NCI-H82 treated with DMSO at 0.1 percent for 48 hours (cell line): ENCODE results near the gene HSD3B2.

ENCODE experiments used
- DNase-seq: peaks from one replicate; lab custom pipeline; 2025; ENCODE audit not compliant: unreplicated experiment; lab: John Stamatoyannopoulos, UW

The HSD3B2 gene

DNA sequence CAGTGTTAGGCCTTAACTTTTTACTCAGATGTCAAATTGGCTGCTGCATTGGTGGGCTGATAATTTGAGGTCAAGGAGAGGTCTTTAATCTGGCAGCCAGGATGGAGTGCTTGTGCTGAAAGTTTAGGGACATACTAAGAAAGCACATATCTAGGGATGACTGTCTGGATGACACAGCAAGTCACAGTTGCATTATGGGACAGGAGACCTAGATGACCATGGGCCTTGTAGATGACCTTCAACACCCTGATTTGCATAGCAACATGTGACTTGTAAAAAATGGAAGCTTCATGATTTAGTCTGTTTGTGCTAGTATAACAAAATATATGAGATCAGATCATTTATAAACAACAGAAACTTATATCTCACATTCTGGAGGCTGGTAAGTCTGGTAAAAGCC, 18.0 kb upstream of the HSD3B2 start:
- no peak for DNase-seq

DNA sequence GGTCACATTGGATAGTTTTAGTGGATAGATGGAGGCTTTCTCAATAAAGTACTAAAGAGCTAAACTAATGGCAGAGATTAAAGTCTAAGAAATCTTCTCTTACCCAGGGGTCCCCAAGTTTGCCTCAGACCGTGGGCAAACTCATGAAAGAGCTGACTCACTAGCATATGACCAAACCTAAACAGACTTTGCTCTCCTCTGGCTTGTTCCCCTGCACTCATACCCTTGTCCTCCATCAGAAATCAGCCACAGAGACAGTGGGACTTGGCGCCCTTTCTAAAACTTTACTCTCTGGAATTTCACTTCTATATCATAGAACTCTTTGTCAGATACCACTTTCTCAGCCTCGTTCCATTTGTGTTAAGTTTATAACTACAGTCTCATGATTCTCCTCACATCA, 17.0 kb upstream of the HSD3B2 start:
- DNase-seq, result no peak

DNA sequence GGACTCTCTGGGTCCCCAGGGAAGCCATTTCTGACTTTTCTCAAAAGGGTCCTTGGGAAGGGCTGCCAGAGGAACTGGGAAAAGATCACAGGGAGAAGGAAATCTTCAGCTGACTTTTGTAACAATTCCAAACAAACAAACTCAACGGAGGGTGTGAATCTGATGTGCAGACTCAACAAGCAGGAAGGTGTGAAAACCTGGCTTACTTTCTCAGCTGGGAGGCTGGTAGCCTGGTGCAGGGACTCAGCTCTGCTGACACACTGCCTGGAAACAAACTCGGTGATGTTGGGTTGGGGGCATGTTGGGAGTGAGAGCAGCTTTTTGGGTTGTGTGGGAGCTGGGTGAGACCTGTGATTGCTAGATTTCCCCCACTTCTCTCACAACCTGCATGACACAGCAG, 10.2 kb upstream of the HSD3B2 start:
- DNase-seq, result no peak

DNA sequence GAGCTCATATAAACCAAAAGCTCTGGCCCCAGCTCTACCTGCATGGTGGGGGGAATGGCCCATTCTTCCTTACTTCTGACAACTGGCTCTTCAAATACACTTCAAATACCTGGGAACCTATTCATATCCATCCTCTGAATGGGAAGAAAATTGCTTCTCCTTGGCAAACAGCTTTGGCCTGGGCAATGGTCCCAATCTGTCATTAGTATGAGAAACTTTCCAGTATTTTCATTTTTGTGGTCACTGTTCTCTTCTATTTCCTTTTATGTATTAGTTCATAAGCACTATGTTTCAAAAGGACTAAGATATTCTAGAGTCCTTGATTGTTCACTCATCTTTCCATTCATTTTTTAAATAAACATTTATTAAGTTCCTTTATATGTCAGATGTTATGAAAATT, 5.2 kb upstream of the HSD3B2 start:
- DNase-seq, result no peak

DNA sequence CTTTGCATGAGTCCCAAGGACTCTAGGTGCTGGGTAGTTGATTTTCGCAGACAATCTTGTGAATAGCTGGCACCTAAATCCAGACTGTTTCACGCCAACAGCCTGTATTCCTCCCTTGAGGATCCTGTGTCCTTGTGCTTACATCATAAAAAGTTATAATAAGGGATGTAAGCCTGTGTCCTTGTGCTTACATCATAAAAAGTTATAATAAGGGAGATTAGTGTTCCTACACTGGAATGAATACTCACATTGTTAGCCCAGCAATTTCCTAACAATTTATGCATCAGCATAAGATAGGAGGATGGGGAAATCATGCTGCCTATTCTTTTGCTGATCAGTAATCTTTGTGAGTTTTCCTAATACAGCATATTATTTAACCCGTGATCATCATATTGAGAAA, 4.0 kb upstream of the HSD3B2 start:
- no peak for DNase-seq

DNA sequence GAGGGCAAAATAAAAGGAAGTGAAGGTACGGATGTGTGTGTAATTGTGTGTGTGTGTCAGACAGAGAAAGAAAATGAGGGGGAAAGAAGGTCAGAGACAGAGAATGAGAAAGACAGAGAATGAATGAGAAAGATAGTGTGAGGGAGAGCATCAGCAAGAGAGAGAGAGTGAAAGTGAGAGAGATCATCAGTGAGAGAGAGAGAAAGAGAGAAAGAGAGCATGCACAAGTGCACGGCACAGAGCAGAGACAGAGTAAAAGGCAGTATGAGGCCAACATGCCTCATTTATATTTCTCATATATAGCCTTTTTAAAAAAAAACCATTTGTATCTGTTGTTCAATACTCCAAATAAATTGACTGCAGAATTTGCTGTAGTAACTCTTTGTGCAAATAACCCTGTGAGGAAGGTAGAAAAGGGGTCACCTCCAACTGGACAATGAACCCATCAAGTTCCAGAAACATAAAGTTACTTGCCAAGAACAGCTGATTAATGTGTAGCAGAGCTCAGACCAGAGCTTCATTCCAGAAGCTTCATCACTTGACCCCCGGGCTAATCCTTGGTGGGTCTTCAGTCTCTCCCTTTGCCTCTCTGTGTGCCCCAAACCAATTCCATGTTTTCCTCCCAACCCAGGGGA, 1.2 kb downstream of the HSD3B2 start:
- DNase-seq, result no peak

DNA sequence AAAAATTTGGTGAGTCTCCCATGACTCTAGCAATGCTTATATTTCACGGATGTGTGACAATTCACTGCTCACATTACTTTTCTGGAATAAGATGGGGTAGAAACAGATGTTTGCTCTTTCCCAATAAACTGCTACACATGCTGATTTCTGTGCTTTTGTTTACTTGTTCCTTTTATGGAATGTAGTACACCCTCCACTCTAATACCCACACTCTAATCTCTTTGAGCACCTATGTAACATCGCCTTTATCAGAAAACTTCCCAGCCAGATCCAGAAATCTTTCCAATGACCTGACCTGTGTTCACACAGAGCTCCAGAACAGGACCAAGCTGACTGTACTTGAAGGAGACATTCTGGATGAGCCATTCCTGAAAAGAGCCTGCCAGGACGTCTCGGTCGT, 4.2 kb downstream of the HSD3B2 start:
- no peak for DNase-seq

DNA sequence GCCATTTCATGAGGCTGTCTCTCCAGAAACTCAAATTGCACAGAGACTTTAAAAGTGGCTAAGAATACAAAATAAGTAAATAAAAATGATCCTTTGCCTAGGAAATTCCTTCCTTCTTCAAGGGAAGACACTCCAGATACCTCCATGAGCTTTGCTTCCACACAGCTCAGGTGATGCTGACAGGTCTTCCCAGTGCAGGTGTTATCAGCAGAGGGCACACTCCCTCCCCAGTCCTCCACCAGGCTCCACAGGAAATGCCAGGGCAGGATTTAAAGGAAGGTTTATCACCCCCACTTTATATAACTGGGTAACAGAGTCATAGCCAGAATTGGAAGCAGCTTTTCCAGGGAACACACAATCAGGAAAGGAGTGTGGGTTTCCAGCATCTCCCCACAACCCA, 5.7 kb downstream of the HSD3B2 start:
- no peak for DNase-seq

DNA sequence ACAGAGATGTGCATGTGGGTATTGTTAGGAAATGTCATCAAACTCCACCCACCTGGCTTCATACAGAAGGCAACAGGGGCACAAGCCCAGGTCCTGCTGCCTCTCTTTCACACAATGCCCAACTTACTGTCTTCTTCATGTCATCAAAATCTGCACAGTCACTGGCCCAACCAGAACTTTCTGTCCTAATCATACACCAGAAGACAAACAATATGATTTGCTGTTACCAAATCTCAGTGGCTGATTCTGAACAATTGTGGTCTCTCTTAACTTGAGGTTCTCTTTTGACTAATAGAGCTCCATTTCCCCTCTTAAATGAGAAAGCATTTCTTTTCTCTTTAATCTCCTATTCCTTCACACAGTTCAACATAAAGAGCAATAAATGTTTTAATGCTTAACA, 7.7 kb downstream of the HSD3B2 start:
- no peak for DNase-seq

DNA sequence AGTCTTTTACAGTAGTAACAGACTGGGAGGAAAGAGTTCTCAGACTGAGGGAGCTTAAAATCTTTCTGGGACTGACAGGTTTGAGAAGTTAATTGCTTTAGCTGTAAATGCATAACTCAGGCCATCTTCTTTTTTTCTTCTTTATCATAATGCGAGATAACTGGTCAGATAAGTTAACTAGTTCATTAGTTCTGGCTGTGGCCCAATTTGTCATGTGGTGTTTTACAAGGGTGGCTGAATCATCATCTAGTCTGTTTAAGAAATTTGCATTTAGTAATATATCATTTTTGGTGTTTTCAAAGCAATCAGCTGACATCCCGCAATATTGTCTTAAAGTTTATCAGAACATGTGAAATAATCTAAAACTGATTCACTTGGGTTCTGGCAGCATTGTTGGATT, 14.0 kb downstream of the HSD3B2 start:
- DNase-seq, result no peak

DNA sequence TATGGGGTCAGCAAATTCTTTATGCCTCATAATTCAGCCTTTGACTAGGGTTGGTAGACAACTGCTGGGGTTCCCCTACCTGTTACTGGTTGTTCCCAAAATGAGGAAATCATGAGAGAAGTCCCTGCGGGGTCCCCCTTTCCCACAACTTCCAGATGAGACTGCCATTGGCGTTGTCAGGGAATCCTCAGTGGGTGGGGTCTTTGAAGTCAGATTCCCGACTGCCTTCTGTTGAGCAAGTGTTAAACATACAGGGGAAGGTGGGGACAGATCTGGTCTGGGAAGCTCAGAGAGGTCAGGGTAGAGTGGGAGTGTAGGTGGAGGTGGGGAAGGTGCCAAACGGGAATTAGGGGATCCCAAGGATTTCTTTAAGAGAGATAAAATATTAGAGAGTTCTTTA, 14.7 kb downstream of the HSD3B2 start:
- DNase-seq, result no peak

DNA sequence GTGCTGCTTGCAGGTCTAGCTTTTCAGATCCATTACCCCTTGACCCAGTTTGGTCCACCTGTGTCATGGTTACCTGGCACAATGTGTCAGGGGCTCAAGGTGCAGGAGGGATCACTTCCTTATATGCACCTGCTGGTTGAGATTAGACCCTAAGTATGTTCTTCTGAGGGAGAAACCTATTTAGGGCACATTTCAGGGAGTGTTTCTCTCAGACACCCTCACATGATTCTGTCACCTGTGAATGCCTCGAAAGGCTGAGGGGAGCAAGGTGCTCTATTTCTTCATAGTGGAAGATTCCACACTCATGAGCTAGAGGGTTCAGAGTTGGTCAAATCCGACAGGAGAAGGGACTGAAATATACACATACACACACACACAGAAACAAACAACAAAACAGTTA, 15.5 kb downstream of the HSD3B2 start:
- no peak for DNase-seq

DNA sequence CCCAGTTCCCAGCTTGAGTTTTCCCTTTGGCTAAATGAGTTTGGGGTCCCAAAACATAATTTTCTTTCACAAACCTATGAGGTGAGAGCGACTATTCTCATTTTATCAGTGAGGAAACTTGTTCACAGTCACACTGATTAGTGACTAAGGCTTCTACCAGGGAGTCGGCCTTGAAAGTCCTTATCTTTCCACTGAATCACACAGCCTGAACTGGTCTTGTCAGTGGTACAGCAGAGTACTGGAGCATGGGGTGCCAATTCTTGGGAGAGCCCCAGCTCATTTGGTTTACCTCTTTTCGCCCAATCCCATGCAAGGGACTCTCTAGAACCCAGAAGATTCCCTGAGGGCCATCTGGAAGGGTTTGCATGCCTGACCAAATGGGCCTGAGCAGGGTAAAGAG, 16.9 kb downstream of the HSD3B2 start:
- no peak for DNase-seq

DNA sequence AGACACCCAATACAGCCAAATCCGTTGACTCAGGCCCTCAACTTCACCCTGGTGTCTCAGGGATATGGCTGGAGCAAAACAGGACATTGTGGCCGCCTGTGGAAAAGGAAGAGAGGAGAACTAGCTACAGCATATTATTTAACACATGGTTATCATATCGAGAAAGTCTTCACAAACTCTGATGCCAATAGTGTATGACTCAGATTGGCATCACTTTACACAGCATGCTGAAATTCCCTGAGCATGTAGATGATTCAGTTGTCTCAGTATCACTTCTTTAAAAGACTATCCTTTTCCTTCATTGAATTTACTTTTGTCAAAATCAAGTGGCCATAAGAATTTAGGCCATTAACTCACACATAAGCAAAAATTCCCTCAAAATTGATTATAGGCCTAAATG, 20.1 kb downstream of the HSD3B2 start:
- no peak for DNase-seq

DNA sequence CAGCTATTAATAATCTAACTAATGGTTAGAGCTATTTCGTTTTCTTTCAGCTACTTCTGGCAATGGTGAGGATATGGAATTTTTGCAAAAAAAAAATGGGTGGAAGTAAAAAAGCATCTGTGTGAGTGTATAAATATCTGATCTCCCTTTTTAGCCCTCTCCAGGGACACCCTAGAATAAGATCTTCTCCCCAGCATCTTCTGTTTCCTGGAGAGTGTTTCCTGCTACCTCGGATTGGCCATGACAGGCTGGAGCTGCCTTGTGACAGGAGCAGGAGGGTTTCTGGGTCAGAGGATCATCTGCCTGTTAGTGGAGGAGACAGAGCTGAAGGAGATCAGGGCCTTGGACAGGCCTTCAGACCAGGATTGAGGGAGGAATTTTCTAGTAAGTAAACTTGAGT, 23.8 kb downstream of the HSD3B2 start:
- DNase-seq, result no peak

DNA sequence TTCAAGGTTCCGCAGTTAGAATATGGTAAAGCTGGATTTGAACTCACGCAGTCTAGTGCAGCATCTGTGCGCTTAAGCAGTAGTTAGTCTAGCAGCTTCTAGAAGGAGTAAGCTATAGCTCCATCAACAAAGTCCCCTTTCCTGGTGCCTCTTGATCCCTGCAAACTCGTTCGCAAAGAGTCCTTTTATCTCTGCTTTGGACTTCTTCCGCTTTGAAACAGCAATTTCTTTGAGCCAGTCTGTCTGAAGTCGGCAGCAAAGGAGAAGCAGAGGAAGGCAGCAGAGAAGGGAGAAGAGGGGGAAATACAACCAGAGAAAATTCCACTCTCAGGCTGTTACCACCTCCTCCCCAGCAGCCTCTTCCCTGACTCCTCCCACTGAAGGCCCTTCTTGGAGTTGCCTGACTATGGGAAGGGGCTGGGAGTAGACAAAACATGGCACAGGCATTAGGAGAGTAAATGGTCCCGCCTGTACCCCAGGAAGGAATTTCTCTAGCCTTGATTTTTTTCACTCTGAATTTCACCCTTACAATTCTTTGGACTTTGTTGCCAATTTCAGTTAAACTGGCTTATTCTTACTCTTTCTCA, 25.9 kb downstream of the HSD3B2 start:
- no peak for DNase-seq

DNA sequence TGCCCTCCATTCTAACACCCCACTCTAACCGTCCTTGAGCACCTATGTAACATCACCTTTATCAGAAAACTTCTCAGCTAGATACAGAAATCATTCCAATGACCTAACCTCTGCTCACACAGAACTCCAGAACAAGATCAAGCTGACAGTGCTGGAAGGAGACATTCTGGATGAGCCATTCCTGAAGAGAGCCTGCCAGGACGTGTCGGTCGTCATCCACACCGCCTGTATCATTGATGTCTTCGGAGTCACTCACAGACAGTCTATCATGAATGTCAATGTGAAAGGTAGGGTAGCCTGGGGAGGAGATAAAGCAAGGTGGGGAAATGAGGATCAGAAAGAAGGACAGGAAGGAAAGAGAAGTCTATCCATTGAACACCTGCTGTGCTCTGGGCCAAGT, 27.8 kb downstream of the HSD3B2 start:
- DNase-seq, result no peak

DNA sequence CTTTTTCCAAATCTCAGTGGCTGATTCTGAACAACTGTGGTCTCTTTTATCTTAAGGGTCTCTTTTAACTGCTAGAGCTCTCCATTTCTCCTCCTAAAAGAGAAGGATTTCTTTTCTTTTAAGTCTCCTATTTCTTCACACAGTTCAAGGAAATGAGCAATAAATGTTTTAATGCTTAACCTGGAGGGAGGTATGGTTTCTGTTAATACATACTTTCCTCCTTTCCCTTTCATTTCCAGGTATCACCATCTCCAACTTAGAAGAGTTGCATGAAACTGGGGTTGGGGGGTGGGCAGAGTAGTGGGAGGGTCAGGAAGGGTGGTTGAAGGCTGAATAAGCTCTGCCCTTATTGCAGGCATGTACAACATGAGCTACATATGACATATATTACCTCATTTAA, 31.4 kb downstream of the HSD3B2 start:
- no peak for DNase-seq

DNA sequence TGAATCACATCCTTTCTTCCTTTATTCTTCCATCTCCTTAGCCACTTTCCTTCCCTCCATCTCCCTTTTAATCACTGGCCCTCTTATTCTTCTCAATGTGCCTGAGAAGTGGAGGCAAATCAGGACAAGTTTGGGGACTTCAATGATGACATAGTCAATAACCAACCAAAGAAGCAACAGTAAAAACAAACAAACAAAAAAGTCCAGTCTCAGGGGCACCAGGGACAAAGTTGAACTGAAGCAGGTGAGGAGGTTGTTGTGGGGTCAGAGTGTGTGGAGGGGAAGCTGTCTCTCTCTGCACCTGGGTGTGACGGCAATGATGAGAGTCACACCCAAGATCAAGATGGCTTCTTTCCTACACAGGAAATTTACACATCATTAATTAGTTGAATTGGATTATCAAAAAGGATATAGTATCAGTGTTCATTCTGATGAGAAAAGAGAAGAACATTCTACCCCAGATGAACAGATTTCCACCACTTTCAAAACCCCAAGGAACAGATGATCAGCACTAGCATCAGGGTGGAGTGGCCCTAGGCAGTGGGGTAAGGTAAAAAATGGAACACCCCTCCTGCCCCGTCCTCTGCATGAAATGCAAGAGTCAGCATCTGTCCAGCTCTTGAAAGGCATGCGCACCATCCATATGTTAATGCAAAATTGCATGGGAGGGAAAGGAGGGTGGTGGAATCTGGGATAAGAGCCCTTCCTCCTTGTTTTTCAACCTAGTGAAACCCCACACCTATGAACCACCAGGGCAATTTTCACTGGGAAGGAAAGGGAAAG, 32.6 kb downstream of the HSD3B2 start:
- no peak for DNase-seq

DNA sequence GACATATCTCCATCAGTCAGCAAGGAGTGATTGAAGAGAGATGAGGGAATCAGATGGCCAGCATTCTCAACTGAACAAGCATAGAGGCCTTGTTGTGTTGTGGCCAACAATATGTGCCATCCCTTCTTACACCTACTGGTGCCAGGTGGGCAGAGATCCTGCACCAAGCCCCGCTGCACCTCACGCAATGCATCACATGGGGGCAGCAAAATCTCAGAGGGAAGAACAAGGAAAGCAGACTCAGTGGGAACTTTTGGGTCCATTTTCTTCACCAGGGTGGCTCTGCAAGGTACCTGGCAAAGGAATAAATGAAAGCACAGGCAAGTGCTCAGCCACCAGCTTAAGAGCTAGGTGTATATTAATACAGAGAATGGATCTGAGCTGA, 33.2 kb downstream of the HSD3B2 start:
- DNase-seq, result no peak

DNA sequence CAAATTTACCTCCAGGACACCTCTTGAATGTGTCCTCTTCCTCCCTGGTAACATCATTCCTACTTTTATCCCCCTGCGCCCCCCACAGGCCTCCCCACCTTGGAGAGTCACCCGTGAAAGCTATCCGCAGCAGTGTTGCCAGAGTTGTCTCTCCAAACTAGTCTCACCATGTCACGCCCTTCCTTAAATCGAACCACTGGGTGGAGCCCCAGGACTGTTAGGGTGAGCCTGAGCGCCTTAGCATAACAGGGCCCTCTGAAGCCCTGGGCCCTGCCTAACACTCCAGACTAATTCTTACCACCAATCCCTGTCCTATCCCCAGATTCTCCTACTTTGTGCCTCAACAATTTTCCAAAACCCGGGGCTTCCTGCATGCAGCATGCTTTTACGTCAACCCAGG, 35.0 kb downstream of the HSD3B2 start:
- DNase-seq, result no peak

DNA sequence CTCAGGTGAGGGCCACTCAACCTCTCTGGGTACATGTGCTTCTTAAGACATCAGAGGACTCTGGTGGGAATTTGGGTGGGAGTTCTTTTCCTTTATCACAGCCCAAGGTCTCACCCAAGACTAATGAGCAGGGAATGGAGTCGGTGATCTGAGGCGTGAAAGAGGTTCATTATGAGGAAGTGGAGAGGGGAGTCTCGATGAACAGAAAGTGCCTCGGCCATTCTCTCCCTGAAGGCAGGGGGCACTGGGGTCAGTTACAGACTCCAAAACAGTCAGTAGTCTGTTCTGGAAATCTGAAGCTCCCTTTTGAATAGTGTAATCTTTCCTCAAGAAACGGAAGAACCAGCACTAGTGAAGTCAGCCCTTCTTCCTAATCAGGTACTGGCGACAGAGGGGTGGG, 36.2 kb downstream of the HSD3B2 start:
- DNase-seq, result no peak

DNA sequence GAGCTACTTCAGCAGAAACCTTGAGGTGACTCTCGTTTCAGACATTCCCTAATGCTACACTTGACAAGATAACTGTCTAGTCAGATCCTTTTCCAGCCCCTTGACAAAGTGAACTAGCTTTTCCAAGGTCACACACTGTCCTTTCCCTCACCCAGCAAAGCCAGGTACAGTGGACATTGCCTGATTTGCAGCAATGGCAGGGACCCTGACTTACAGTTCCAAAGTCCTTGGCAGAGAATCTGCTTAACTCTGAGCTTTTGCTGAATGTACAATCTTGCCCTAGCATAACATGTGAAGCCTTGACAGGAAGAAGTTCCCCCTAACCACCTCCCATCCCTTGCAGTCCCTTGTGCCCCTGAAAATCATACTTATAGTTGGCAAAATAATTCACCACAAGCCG, 37.1 kb downstream of the HSD3B2 start:
- no peak for DNase-seq
